Astrocyte (in vitro differentiated cells and primary cell): ENCODE data around the gene CABP4. TPM values are rescaled to one million over a fixed set of nuclear protein-coding genes. Genes with fewer than 3 reads are reported as not detected.

Experiments used
- DNase-seq: peaks from one replicate; pipeline ENCODE4 v3.0.0-alpha.2; 2010; ENCODE audit warnings: low read depth
- FAIRE-seq: peaks from 2 replicates; lab custom pipeline; 2011; peaks lifted over from hg19 to GRCh38; lab: Jason Lieb, UNC
- H2AFZ ChIP-seq: 2 replicates; pipeline ENCODE4 v1.6.0; 2012; ENCODE audit warnings: low read depth, low read length, inconsistent platforms
- H3K27ac ChIP-seq: 2 replicates; pipeline ENCODE4 v1.5.1; 2011; ENCODE audit warnings: low read depth, low read length, inconsistent platforms
- H3K27me3 ChIP-seq: 2 replicates; pipeline ENCODE4 v1.6.0; 2011; ENCODE audit warnings: low read length, inconsistent platforms; ENCODE audit not compliant: insufficient read depth
- H3K36me3 ChIP-seq: 2 replicates; pipeline ENCODE4 v1.5.1; 2011; ENCODE audit warnings: low read length, inconsistent platforms; ENCODE audit not compliant: insufficient read depth
- H3K4me1 ChIP-seq: 2 replicates; pipeline ENCODE4 v1.5.1; 2011; ENCODE audit warnings: low read length, inconsistent platforms; ENCODE audit not compliant: insufficient read depth
- H3K4me2 ChIP-seq: 2 replicates; pipeline ENCODE4 v1.6.0; 2012; ENCODE audit warnings: low read length, inconsistent platforms
- H3K4me3 ChIP-seq: 2 replicates; pipeline ENCODE4 v1.5.1; 2011; ENCODE audit warnings: low read depth, mild to moderate bottlenecking, low read length, inconsistent platforms; ENCODE audit not compliant: insufficient read depth
- H3K79me2 ChIP-seq: 2 replicates; pipeline ENCODE4 v1.6.0; 2012; ENCODE audit warnings: mild to moderate bottlenecking, low read length, inconsistent platforms; ENCODE audit not compliant: insufficient read depth
- H3K9ac ChIP-seq: 2 replicates; pipeline ENCODE4 v1.6.0; 2012; ENCODE audit warnings: mild to moderate bottlenecking, low read length, inconsistent platforms
- H3K9me3 ChIP-seq: 2 replicates; pipeline ENCODE4 v1.5.1; 2012; ENCODE audit warnings: low read depth, mild to moderate bottlenecking, low read length, inconsistent platforms; ENCODE audit not compliant: insufficient read depth
- H4K20me1 ChIP-seq: 2 replicates; pipeline ENCODE4 v1.6.0; 2012; ENCODE audit warnings: low read length, inconsistent platforms; ENCODE audit not compliant: insufficient read depth
- H3K27ac Mint-ChIP-seq: one replicate; pipeline ENCODE4 v1.8.0; 2021; ENCODE audit warnings: mild to moderate bottlenecking, mixed read lengths; ENCODE audit not compliant: unreplicated experiment
- H3K27me3 Mint-ChIP-seq: one replicate; pipeline ENCODE4 v1.8.0; 2021; ENCODE audit warnings: low read depth, mixed read lengths; ENCODE audit not compliant: unreplicated experiment
- H3K36me3 Mint-ChIP-seq: one replicate; pipeline ENCODE4 v1.8.0; 2021; ENCODE audit warnings: low read depth, mixed read lengths; ENCODE audit not compliant: unreplicated experiment
- H3K4me1 Mint-ChIP-seq: one replicate; pipeline ENCODE4 v1.8.0; 2021; ENCODE audit warnings: low read depth, mixed read lengths; ENCODE audit not compliant: unreplicated experiment
- H3K4me3 Mint-ChIP-seq: one replicate; pipeline ENCODE4 v1.8.0; 2021; ENCODE audit warnings: mild to moderate bottlenecking, moderate library complexity, mixed read lengths; ENCODE audit not compliant: unreplicated experiment
- H3K9me3 Mint-ChIP-seq: one replicate; pipeline ENCODE4 v1.8.0; 2021; ENCODE audit warnings: mild to moderate bottlenecking, mixed read lengths; ENCODE audit not compliant: unreplicated experiment
- EZH2 ChIP-seq: IDR thresholded peaks from 2 replicates; pipeline ENCODE4 v1.6.1; 2012; ENCODE audit warnings: mild to moderate bottlenecking, low read length, inconsistent platforms; ENCODE audit not compliant: insufficient read depth
- total RNA-seq: library from RNA; stranded (reverse); gene quantifications from 2 replicates; pipeline ENCODE4 v1.2.1, GENCODE V29; 2021
- TF ChIP-seq, protein P1 (sequence below): IDR thresholded peaks from 2 replicates; pipeline ENCODE4 v1.5.1; 2011; ENCODE audit warnings: low read depth, mild to moderate bottlenecking, inconsistent platforms, low read length, moderate library complexity; ENCODE audit not compliant: insufficient read depth

Gene CABP4
- total RNA-seq, 1 donor from 2014 or later, result not detected

GRCh38 chr11:67492801-67493547, 37.8 kb downstream of the CABP4 start:
- no peak overlapping the region for H3K27ac Mint-ChIP-seq
- H3K27me3 ChIP-seq, result no peaks in the 10 kb centered on the region
- H4K20me1 ChIP-seq, result peaks cover 13% of the 10 kb centered on the region
- peaks cover 5% of the 10 kb centered on the region for H3K36me3 ChIP-seq
- peaks cover 6% of the 10 kb centered on the region for H3K36me3 Mint-ChIP-seq
- H3K27ac ChIP-seq, result no peak overlapping the region
- DNase-seq, result no peak
- TF ChIP-seq, protein P1, sequence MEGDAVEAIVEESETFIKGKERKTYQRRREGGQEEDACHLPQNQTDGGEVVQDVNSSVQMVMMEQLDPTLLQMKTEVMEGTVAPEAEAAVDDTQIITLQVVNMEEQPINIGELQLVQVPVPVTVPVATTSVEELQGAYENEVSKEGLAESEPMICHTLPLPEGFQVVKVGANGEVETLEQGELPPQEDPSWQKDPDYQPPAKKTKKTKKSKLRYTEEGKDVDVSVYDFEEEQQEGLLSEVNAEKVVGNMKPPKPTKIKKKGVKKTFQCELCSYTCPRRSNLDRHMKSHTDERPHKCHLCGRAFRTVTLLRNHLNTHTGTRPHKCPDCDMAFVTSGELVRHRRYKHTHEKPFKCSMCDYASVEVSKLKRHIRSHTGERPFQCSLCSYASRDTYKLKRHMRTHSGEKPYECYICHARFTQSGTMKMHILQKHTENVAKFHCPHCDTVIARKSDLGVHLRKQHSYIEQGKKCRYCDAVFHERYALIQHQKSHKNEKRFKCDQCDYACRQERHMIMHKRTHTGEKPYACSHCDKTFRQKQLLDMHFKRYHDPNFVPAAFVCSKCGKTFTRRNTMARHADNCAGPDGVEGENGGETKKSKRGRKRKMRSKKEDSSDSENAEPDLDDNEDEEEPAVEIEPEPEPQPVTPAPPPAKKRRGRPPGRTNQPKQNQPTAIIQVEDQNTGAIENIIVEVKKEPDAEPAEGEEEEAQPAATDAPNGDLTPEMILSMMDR, result no peak
- no peak for TF ChIP-seq EZH2
- no peak overlapping the region for H3K9ac ChIP-seq
- no peaks in the 10 kb centered on the region for H3K4me1 ChIP-seq
- no peaks in the 10 kb centered on the region for H3K9me3 ChIP-seq
- H3K4me3 ChIP-seq, result no peak overlapping the region
- H3K4me1 Mint-ChIP-seq, result peaks cover 2% of the 10 kb centered on the region
- H3K9me3 Mint-ChIP-seq, result no peaks in the 10 kb centered on the region
- H3K4me2 ChIP-seq, result no peak overlapping the region
- no peak overlapping the region for H3K4me3 Mint-ChIP-seq
- FAIRE-seq, result no peak
- H3K79me2 ChIP-seq, result no peaks in the 10 kb centered on the region
- H3K27me3 Mint-ChIP-seq, result no peaks in the 10 kb centered on the region
- H2AFZ ChIP-seq, result no peak overlapping the region

DNA sequence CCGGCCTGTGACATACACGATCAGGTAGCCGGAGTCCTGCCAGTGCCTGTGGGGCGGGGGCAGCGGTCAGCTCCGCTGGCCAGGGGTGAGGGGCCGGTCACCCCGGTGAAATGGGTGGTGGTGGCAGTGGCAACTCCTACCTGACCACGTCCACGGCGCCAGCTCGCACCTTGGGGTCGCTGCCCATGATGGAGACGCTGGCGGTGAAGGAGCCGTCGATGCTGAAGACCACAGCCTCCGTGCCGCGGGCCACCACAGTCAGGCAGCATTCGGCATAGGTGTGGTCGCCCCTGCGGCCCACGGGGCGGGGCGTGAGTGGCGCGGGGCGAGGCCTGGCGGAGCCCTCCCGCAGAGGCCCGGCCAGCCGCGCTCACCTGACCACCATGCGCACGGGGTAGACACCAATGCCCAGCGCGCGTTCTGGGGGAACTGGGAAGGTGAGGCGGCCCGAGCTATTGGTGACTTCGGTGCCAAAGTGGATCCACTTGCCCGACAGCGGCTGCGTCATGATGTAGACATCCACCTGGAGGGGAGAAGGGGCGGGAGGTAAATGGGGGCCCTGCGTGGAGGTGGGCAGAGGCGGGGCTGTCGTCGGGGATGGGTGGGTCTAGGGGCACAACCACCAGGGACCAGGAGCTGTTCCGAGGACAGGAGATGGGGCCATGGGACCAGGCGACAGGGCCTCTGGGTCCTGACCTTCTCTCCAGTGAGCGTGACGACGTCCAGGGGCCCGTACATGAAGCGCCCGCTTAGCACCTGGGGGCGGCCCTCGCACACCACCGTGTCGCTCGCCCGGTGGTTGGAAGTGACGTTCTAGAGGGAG, 38.6 kb downstream of the CABP4 start:
- Mint-ChIP-seq H3K9me3 (no peaks in the 10 kb centered on the region), H3K36me3 (peaks cover 5% of the 10 kb centered on the region), H3K27ac (no peak overlapping the region), H3K4me1 (peaks cover 2% of the 10 kb centered on the region), H3K27me3 (no peaks in the 10 kb centered on the region), H3K4me3 (no peak overlapping the region)
- Histone ChIP-seq H3K27me3 (no peaks in the 10 kb centered on the region), H2AFZ (no peak overlapping the region), H4K20me1 (peaks cover 13% of the 10 kb centered on the region), H3K79me2 (no peaks in the 10 kb centered on the region), H3K9ac (no peak overlapping the region), H3K4me3 (no peak overlapping the region), H3K27ac (no peak overlapping the region), H3K9me3 (no peaks in the 10 kb centered on the region), H3K4me1 (no peaks in the 10 kb centered on the region), H3K4me2 (no peak overlapping the region), H3K36me3 (peaks cover 5% of the 10 kb centered on the region)
- FAIRE-seq (no peak), DNase-seq (no peak)
- TF ChIP-seq, protein P1, result no peak
- TF ChIP-seq EZH2, result no peak
